HepG2 (cell line): ENCODE results near the gene TMX2. TPM values are rescaled to one million over a fixed set of nuclear protein-coding genes. Genes with fewer than 3 reads are reported as not detected.
A peak's percentile ranks its signal among the peaks of the same experiment; 100 is the strongest.

Experiments
- ASH2L ChIP-seq: fragments of 300-600, 200-600 bp; sonication (generic); IDR thresholded peaks from 2 replicates; pipeline ENCODE4 v1.7.0; 2017; ENCODE audit warnings: low read depth, mild to moderate bottlenecking, moderate library complexity, mixed read lengths, low read length; ENCODE audit not compliant: insufficient read length
- ATF1 ChIP-seq: IDR thresholded peaks from 2 replicates; pipeline ENCODE4 v1.6.1; 2016; ENCODE audit warnings: mild to moderate bottlenecking, control low read depth
- CHD4 ChIP-seq: fragments of 200-600 bp; sonication (generic); IDR thresholded peaks from 2 replicates; pipeline ENCODE4 v1.7.0; 2017; ENCODE audit warnings: mild to moderate bottlenecking, low read length, borderline replicate concordance
- KDM3A ChIP-seq: IDR thresholded peaks from 2 replicates; pipeline ENCODE4 v1.6.1; 2018; ENCODE audit warnings: low read depth, missing compliant biosample characterization
- MYC ChIP-seq: sonication (generic); formaldehyde crosslinking; IDR thresholded peaks from 2 replicates; pipeline ENCODE4 v1.9.0; 2021; ENCODE audit warnings: missing genetic modification reagents, borderline replicate concordance
- NFRKB ChIP-seq: fragments of 450-650 bp; IDR thresholded peaks from 2 replicates; pipeline ENCODE4 v1.6.1; 2017
- NR2F1 ChIP-seq, 2 experiments: fragments of 450-650 bp in 1 of 2; formaldehyde crosslinking in 1 of 2; IDR thresholded peaks; 2 replicates each; pipeline versions ENCODE4 v1.5.0 to v1.6.1; 2016 to 2020; ENCODE audit warnings: mild to moderate bottlenecking in 1 of 2, missing compliant biosample characterization in 1 of 2, missing genetic modification reagents in 1 of 2, moderate library complexity in 1 of 2
- RBFOX2 ChIP-seq: fragments of 200-400 bp; formaldehyde crosslinking; IDR thresholded peaks from 2 replicates; pipeline ENCODE4 v1.6.1; 2017; ENCODE audit warnings: low read depth, mild to moderate bottlenecking, low read length
- SMAD9 ChIP-seq: sonication (generic); formaldehyde crosslinking; IDR thresholded peaks from 2 replicates; pipeline ENCODE4 v1.5.1; 2020; ENCODE audit warnings: mild to moderate bottlenecking, missing genetic modification reagents
- ZNF567 ChIP-seq: sonication (generic); formaldehyde crosslinking; IDR thresholded peaks from 2 replicates; pipeline ENCODE4 v1.8.1; 2023; ENCODE audit warnings: mild to moderate bottlenecking, missing genetic modification reagents, borderline replicate concordance
- polyA plus RNA-seq, 8 experiments: library from polyadenylated mRNA; depleted of rRNA in 3 of 8; stranded (reverse) in 7 of 8; unstranded in 1 of 8; fragments of >200 nt; fragmentation: Illumina TruSeq in 4 of 8; extraction: Trizol in 4 of 8; gene quantifications; 2 replicates each; pipeline versions ENCODE4 v1.2.1 to v1.2.3, GENCODE V29; 2011 to 2016; ENCODE audit warnings: low read depth in 4 of 8, missing spikeins in 1 of 8, mixed read lengths in 1 of 8; ENCODE audit not compliant: insufficient read depth in 1 of 8
- total RNA-seq, 5 experiments: library from RNA; depleted of rRNA; stranded (reverse); fragments of >200 nt; fragmentation: Illumina TruSeq; extraction: Trizol; gene quantifications; 2 replicates each; pipeline ENCODE4 v1.2.3, GENCODE V29; 2016; ENCODE audit warnings: low read depth in 1 of 5
- TF ChIP-seq, protein P1 (sequence below): sonication (generic); formaldehyde crosslinking; IDR thresholded peaks from 2 replicates; pipeline ENCODE4 v1.5.1; 2020; ENCODE audit warnings: mild to moderate bottlenecking, missing genetic modification reagents, moderate library complexity
- TF ChIP-seq, protein P2 (sequence below): sonication (generic); formaldehyde crosslinking; IDR thresholded peaks from 2 replicates; pipeline ENCODE4 v1.4.0; 2020; ENCODE audit warnings: missing genetic modification reagents, borderline replicate concordance
- TF ChIP-seq, protein P3 (sequence below): sonication (generic); IDR thresholded peaks from 2 replicates; pipeline ENCODE4 v1.6.1; 2016; ENCODE audit warnings: low read depth, borderline replicate concordance
- TF ChIP-seq, protein P4 (sequence below): sonication (generic); formaldehyde crosslinking; IDR thresholded peaks from 2 replicates; pipeline ENCODE4 v1.5.0; 2020; ENCODE audit warnings: missing genetic modification reagents
- TF ChIP-seq, protein P5 (sequence below): sonication (generic); formaldehyde crosslinking; IDR thresholded peaks from 2 replicates; pipeline ENCODE4 v1.5.0; 2020; ENCODE audit warnings: mild to moderate bottlenecking, missing genetic modification reagents
- TF ChIP-seq, protein P6 (sequence below): IDR thresholded peaks from 2 replicates; pipeline ENCODE4 v1.6.1; 2016; ENCODE audit warnings: low read depth, borderline replicate concordance

TMX2 gene
- total and polyA plus RNA-seq, 2 of the 13 experiments (the other 11 are each of a cell fraction or from before 2014, with no cell fraction given), result 84.5 to 129 TPM

DNA sequence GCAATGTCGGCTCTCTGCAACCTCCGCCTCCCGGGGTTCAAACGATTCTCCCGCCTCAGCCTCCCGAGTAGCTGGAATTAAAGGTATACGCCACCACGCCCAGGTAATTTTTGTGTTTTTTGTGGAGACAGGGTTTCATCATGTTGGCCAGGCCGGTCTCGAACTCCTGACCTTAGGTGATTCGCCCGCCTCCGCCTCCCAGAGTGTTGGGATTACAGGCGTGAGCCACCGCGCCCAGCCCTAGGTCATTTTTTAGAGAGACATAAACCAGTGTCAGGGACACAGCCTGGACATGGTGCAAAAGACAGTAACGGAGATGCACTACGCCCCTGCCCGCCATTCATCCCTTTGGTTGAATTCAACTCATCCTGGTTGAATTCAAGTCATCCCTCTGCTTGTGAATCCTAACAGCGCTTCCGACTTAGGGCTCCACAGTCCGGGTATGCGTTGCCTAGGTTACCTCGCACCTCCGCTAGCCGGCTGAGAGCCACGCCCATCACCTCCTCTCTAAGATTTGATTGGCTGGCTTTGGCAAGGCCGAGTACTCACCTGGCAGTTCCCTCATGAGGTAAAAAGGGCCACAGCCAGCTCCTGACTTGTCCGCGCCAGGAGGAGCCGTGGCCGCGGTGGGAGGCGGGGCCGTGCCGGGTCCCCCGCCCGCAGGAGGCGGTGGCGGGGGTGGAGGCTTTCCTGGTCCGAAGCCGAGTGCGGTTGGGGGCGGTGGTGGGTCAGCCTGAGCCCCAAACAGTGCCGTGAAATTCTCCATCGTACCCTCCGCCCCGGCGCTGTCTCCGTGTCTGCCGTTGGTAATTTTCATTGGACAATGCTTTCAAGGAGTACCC is 758 bp upstream of the TMX2 start, which contains the start of gene MED19 (continued):
- TF ChIP-seq, protein P1, sequence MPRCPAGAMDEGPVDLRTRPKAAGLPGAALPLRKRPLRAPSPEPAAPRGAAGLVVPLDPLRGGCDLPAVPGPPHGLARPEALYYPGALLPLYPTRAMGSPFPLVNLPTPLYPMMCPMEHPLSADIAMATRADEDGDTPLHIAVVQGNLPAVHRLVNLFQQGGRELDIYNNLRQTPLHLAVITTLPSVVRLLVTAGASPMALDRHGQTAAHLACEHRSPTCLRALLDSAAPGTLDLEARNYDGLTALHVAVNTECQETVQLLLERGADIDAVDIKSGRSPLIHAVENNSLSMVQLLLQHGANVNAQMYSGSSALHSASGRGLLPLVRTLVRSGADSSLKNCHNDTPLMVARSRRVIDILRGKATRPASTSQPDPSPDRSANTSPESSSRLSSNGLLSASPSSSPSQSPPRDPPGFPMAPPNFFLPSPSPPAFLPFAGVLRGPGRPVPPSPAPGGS (CRISPR knock-in tag), result peak; percentile 59; the same call in 1 of the 2 replicates
- TF ChIP-seq NR2F1 (CRISPR knock-in tag; IDR thresholded peaks at IDR 0.05), result peak in 1 of 2 experiments; percentile 31; a peak in 1 of 4 replicates
- TF ChIP-seq, protein P2, sequence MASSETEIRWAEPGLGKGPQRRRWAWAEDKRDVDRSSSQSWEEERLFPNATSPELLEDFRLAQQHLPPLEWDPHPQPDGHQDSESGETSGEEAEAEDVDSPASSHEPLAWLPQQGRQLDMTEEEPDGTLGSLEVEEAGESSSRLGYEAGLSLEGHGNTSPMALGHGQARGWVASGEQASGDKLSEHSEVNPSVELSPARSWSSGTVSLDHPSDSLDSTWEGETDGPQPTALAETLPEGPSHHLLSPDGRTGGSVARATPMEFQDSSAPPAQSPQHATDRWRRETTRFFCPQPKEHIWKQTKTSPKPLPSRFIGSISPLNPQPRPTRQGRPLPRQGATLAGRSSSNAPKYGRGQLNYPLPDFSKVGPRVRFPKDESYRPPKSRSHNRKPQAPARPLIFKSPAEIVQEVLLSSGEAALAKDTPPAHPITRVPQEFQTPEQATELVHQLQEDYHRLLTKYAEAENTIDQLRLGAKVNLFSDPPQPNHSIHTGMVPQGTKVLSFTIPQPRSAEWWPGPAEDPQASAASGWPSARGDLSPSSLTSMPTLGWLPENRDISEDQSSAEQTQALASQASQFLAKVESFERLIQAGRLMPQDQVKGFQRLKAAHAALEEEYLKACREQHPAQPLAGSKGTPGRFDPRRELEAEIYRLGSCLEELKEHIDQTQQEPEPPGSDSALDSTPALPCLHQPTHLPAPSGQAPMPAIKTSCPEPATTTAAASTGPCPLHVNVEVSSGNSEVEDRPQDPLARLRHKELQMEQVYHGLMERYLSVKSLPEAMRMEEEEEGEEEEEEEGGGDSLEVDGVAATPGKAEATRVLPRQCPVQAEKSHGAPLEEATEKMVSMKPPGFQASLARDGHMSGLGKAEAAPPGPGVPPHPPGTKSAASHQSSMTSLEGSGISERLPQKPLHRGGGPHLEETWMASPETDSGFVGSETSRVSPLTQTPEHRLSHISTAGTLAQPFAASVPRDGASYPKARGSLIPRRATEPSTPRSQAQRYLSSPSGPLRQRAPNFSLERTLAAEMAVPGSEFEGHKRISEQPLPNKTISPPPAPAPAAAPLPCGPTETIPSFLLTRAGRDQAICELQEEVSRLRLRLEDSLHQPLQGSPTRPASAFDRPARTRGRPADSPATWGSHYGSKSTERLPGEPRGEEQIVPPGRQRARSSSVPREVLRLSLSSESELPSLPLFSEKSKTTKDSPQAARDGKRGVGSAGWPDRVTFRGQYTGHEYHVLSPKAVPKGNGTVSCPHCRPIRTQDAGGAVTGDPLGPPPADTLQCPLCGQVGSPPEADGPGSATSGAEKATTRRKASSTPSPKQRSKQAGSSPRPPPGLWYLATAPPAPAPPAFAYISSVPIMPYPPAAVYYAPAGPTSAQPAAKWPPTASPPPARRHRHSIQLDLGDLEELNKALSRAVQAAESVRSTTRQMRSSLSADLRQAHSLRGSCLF, result no peak
- TF ChIP-seq, protein P3, sequence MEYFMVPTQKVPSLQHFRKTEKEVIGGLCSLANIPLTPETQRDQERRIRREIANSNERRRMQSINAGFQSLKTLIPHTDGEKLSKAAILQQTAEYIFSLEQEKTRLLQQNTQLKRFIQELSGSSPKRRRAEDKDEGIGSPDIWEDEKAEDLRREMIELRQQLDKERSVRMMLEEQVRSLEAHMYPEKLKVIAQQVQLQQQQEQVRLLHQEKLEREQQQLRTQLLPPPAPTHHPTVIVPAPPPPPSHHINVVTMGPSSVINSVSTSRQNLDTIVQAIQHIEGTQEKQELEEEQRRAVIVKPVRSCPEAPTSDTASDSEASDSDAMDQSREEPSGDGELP, result peak; percentile 68; the same call in 1 of the 2 replicates
- TF ChIP-seq ZNF567 (CRISPR knock-in tag), result no peak
- peak; percentile 55; the same call in 1 of the 2 replicates for TF ChIP-seq MYC (CRISPR knock-in tag)
- TF ChIP-seq, protein P4, sequence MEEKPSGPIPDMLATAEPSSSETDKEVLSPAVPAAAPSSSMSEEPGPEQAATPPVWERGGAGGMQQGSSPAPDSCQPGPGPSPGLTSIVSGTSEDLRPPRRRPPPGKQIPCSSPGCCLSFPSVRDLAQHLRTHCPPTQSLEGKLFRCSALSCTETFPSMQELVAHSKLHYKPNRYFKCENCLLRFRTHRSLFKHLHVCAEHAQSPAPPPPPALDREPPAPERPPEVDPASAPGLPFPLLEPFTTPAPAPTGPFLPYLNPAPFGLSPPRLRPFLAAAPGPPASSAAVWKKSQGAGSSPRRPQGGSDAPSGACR (CRISPR knock-in tag), result 0 out of 2 replicates have a peak, but pooled peaks have one; percentile 34
- no peak for TF ChIP-seq ATF1 (CRISPR knock-in tag)
- no peak for TF ChIP-seq NFRKB
- TF ChIP-seq KDM3A, result peak; percentile 19; the same call in 1 of the 2 replicates
- TF ChIP-seq, protein P5, sequence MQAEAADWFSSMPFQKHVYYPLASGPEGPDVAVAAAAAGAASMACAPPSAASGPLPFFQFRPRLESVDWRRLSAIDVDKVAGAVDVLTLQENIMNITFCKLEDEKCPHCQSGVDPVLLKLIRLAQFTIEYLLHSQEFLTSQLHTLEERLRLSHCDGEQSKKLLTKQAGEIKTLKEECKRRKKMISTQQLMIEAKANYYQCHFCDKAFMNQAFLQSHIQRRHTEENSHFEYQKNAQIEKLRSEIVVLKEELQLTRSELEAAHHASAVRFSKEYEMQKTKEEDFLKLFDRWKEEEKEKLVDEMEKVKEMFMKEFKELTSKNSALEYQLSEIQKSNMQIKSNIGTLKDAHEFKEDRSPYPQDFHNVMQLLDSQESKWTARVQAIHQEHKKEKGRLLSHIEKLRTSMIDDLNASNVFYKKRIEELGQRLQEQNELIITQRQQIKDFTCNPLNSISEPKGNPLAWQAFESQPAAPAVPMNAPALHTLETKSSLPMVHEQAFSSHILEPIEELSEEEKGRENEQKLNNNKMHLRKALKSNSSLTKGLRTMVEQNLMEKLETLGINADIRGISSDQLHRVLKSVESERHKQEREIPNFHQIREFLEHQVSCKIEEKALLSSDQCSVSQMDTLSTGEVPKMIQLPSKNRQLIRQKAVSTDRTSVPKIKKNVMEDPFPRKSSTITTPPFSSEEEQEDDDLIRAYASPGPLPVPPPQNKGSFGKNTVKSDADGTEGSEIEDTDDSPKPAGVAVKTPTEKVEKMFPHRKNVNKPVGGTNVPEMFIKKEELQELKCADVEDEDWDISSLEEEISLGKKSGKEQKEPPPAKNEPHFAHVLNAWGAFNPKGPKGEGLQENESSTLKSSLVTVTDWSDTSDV (CRISPR knock-in tag), result no peak
- TF ChIP-seq SMAD9, result 0 out of 2 replicates have a peak, but pooled peaks have one; percentile 33
- peak; percentile 76 for TF ChIP-seq RBFOX2
- 0 out of 2 replicates have a peak, but pooled peaks have one; percentile 28 for TF ChIP-seq CHD4
- TF ChIP-seq ASH2L, result peak; percentile 87
- TF ChIP-seq, protein P6, sequence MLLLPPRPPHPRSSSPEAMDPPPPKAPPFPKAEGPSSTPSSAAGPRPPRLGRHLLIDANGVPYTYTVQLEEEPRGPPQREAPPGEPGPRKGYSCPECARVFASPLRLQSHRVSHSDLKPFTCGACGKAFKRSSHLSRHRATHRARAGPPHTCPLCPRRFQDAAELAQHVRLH (CRISPR knock-in tag), result 0 out of 2 replicates have a peak, but pooled peaks have one; percentile 31
